ENCODE results near the gene PITRM1. TPM values are rescaled to one million over a fixed set of nuclear protein-coding genes. Genes with fewer than 3 reads are reported as not detected.

The PITRM1 gene
- polyA plus RNA-seq, 2 of the 4 experiments (the other 2 are of a cell fraction): 45.9 to 64.5 TPM

DNA sequence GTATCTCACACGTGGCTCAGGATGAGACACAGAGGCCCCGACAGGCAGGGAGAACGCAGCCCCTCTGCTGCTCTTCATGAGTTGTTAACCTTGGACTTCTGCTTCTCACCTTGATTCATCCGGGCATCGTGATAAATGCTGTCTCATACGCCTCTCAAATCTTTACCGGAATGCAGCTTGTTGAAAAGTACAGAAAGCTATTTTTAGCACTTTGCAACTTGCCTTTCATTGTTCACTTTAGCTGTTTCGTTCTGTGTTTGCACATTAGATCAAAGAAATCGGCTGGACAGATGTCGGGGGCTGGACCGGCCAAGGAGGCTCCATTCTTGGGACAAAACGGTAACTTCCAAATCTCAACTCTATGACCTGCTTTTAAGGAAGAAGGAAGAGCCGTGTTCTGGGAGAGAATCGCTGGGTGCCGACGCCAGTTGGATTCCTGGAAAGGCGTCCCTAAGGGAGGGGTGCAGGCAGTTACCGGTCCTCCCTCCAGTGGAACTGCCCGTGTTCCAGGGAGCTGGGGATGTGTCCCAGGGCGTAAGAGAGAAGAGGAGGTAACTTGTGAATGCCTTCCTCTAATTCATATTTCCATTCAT is 56.0 kb downstream of the PITRM1 start:
- Histone ChIP-seq H3K4me3 (no peak overlapping the region), H3K4me1 (peaks cover 22% of the 10 kb centered on the region), H3K27ac (peak overlapping the region in 1 of 2 experiments; percentile 34; a peak in 2 of 6 replicates), H3K4me2 (no peak overlapping the region), H3K9me3 (no peaks in the 10 kb centered on the region)
- TF ChIP-seq FOXS1 (CRISPR knock-in tag; IDR thresholded peaks at IDR 0.05) (no peak), CTCF (IDR thresholded peaks at IDR 0.05) (no peak), HOXB5 (CRISPR knock-in tag; IDR thresholded peaks at IDR 0.05) (no peak), KDM5A (IDR thresholded peaks at IDR 0.05) (no peak), HMGXB4 (CRISPR knock-in tag; IDR thresholded peaks at IDR 0.05; ENCODE audit: borderline replicate concordance) (no peak), EHMT2 (IDR thresholded peaks at IDR 0.05; ENCODE audit: low read depth) (no peak), HOXB13 (CRISPR knock-in tag; IDR thresholded peaks at IDR 0.05; ENCODE audit: low read depth) (no peak), KDM1A (IDR thresholded peaks at IDR 0.05; ENCODE audit: low read depth) (no peak), BCL3 (IDR thresholded peaks at IDR 0.05) (no peak), TP53 (CRISPR knock-in tag; IDR thresholded peaks at IDR 0.05) (no peak), CEBPB (IDR thresholded peaks at IDR 0.05) (no peak), SREBF2 (IDR thresholded peaks at IDR 0.05) (no peak), BHLHE40 (IDR thresholded peaks at IDR 0.05; ENCODE audit: low read depth, low read length) (no peak)
- ChIA-PET CTCF (interaction anchor here (0.9 to 2.1 kb wide), 5 partner anchors 9 to 71 kb away, joined by 3 to 5 read pairs (median 3); no protein-coding TSS in a partner anchor), POLR2A (no interaction called here)
- DNase-seq (ENCODE audit: low read depth in 1 of 2, low spot score in 1 of 2) (no peak), ATAC-seq (no peak), FAIRE-seq (no peak)
- WGBS (ENCODE audit: missing lambda C conversion rate): 82% methylated on average over 20 of the region's 20 CpGs

DNA sequence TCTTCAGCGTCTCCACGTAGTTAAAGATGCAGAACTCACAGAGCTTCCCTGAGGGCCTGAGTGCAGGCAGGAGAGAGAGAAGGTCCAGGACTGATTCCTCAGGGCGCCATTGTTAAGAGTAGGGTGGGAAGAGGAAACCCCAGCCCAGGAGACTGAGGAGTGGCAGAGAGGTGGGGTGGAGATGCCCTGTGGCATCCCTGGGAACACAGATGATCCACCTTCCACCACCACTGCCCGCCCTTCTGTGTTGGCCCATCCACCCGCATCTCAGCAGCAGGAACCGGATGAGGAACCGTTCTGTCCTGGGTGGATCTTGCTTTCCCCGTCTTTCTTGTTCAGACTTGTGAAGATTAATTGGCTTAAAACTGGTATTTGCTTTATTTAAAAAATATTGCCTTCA is 56.9 kb downstream of the PITRM1 start:
- CTCF ChIA-PET: interaction anchor here (1.1 kb wide), 1 partner anchor 70 kb away, joined by 3 read pairs; no protein-coding TSS in a partner anchor
- ATAC-seq (no peak), DNase-seq (ENCODE audit: low read depth in 1 of 2, low spot score in 1 of 2) (no peak), FAIRE-seq (no peak)
- 96% methylated on average over 8 of the region's 8 CpGs for WGBS (ENCODE audit: missing lambda C conversion rate)
- Histone ChIP-seq H3K9me3 (no peaks in the 10 kb centered on the region), H3K4me2 (no peak overlapping the region), H3K27ac (peak overlapping the region in 1 of 2 experiments; percentile 46; a peak in 2 of 6 replicates), H3K4me3 (no peak overlapping the region), H3K4me1 (peaks cover 30% of the 10 kb centered on the region)
- no peak for TF ChIP-seq RNF2 (IDR thresholded peaks at IDR 0.05; ENCODE audit: borderline replicate concordance, low read depth)
- TF ChIP-seq FOXS1 (CRISPR knock-in tag; IDR thresholded peaks at IDR 0.05): no peak
- TF ChIP-seq, protein P1, sequence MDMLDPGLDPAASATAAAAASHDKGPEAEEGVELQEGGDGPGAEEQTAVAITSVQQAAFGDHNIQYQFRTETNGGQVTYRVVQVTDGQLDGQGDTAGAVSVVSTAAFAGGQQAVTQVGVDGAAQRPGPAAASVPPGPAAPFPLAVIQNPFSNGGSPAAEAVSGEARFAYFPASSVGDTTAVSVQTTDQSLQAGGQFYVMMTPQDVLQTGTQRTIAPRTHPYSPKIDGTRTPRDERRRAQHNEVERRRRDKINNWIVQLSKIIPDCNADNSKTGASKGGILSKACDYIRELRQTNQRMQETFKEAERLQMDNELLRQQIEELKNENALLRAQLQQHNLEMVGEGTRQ (IDR thresholded peaks at IDR 0.05): no peak
- POLR2A ChIA-PET: no interaction called here

DNA sequence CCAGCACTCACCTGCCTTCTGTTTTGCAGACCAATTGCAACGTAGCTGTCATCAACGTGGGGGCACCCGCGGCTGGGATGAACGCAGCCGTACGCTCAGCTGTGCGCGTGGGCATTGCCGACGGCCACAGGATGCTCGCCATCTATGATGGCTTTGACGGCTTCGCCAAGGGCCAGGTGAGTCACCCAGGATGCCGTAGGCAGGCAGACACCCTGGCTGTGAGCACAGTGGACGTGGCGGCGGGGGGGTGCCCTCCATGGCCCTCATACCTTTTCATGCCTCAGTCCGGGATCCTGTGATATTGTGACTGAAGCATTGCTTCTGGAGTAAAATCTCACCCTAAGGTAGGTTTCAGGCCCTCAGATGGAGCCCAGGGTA is 59.2 kb downstream of the PITRM1 start:
- DNase-seq (ENCODE audit: low read depth in 1 of 2, low spot score in 1 of 2): no peak
- H3K4me2 ChIP-seq: no peak overlapping the region
- no peak for ATAC-seq
- WGBS (ENCODE audit: missing lambda C conversion rate): 92% methylated on average over 19 of the region's 19 CpGs
- H3K9me3 ChIP-seq: no peaks in the 10 kb centered on the region
- ChIA-PET POLR2A (no interaction called here), CTCF (interaction anchor here (0.6 to 1.2 kb wide), 5 partner anchors 10 to 136 kb away, joined by 3 to 6 read pairs (median 3); no protein-coding TSS in a partner anchor)
- peaks cover 40% of the 10 kb centered on the region for H3K4me1 ChIP-seq
- TF ChIP-seq EHF (CRISPR knock-in tag; IDR thresholded peaks at IDR 0.05): no peak
- TF ChIP-seq MAFK (IDR thresholded peaks at IDR 0.05; ENCODE audit: partially characterized antibody): no peak
- no peak for TF ChIP-seq MYC (IDR thresholded peaks at IDR 0.05; ENCODE audit: borderline replicate concordance, low read length)
- TF ChIP-seq, protein P1 (IDR thresholded peaks at IDR 0.05): no peak
- no peak for TF ChIP-seq RAD21 (conservative IDR thresholded peaks at IDR 0.05 in 1 of 2, IDR thresholded peaks at IDR 0.05 in 1 of 2)
- TF ChIP-seq JUNB (IDR thresholded peaks at IDR 0.05): no peak
- no peak for TF ChIP-seq POLR2AphosphoS2 (conservative IDR thresholded peaks at IDR 0.05; ENCODE audit: low read length)
- no peak for TF ChIP-seq ZFP36 (IDR thresholded peaks at IDR 0.05; ENCODE audit: borderline replicate concordance, partially characterized antibody)
- TF ChIP-seq RNF2 (IDR thresholded peaks at IDR 0.05; ENCODE audit: borderline replicate concordance, low read depth): no peak
- TF ChIP-seq CHD2 (IDR thresholded peaks at IDR 0.05; ENCODE audit: low read length, partially characterized antibody): no peak
- TF ChIP-seq EHMT2 (IDR thresholded peaks at IDR 0.05; ENCODE audit: low read depth): no peak
- TF ChIP-seq ZSCAN20 (CRISPR knock-in tag; IDR thresholded peaks at IDR 0.05): no peak
- no peak for TF ChIP-seq TFCP2L1 (CRISPR knock-in tag; IDR thresholded peaks at IDR 0.05)
- H3K27ac ChIP-seq: peak overlapping the region in 1 of 2 experiments; percentile 69; a peak in 3 of 6 replicates
- FAIRE-seq: no peak
- no peak overlapping the region for H3K4me3 ChIP-seq
